HG03432 (cell line): Measurements from ENCODE around the gene ZNF570.

Experiments used
- ATAC-seq: cut with Tn5 transposase; IDR thresholded peaks from one replicate; pipeline ENCODE4 v1.9.1; 2021; ENCODE audit warnings: mild to moderate bottlenecking, moderate library complexity; ENCODE audit not compliant: unreplicated experiment

The ZNF570 gene

GRCh38 chr19:37468961-37469777, at the start of gene ZNF570:
ZNF570 (plus strand) TSS chr19:37469356; CDS start chr19:37470355, 999 bp downstream.
- peak; percentile 62 for ATAC-seq

- no peak for ATAC-seq
Measured at GRCh38 chr19:37452500-37453245, 16.5 kb upstream of the ZNF570 start.

DNA sequence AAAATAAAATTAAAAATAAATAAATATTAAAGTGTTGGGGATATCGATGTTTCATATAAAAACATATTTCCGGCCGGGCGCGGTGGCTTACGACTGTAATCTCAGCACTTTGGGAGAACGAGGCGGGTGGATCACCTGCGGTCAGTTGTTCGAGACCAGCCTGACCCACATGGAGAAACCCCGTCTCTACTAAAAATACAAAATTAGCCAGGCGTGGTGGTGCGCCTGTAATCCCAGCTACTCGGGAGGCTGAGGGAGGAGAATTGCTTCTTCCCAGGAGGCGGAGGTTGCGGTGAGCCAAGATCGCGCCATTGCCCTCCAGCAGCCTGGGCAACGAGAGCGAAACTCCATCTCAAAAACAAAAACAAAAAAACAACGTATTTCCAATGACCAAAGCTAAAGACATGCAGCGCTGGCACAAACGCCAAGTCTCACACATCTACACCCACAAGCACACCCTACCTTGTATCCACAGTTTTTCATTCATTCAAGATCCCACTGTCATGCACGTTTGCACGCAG, 2.8 kb upstream of the ZNF570 start:
- no peak for ATAC-seq

- ATAC-seq: peak; percentile 70
Measured at GRCh38 chr19:37466798-37467607, 2.2 kb upstream of the ZNF570 start, which contains the start of gene ZNF569. ZNF569 (minus strand) TSS chr19:37467444; CDS start chr19:37444921, 22,523 bp downstream.

GRCh38 chr19:37467608-37468090, 1.5 kb upstream of the ZNF570 start:
- no peak for ATAC-seq

DNA sequence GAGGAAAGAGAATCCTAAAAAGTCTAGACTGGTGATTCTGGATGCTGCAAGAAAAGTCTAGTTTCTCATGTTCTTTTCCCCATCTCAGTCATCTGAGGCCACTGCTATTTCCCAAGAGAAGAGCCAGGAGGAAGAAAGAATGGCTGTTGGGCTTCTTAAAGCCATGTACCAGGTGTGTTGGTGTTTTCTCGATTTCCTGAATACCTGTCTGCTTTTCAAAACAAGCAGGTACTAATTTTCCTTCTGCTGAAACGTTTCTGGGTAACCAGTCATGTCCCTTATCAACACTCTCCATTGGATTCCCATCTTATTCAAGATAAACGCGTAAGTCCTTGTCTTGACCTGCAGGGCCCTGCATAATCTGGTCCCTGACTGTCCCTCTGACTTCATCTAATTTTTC, 1.1 kb downstream of the ZNF570 start:
- no peak for ATAC-seq

DNA sequence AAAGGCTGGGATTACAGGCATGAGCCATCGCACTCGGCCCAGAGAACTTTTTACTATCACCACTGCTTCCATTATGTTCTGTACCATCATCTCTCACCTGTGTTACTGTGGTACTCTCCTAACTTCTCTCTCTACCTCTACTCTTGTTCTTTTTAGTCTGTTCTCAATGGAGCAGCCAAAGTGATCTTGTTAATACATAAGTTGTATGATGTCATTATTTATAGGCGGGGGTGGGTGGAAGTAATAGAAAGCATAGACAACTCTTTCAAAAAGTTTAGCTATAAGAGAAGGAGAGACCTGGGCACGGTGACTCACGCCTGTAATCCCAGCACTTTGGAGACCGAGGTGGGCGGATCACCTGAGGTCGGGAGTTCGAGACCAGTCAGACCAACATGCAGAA, 3.0 kb downstream of the ZNF570 start:
- no peak for ATAC-seq

DNA sequence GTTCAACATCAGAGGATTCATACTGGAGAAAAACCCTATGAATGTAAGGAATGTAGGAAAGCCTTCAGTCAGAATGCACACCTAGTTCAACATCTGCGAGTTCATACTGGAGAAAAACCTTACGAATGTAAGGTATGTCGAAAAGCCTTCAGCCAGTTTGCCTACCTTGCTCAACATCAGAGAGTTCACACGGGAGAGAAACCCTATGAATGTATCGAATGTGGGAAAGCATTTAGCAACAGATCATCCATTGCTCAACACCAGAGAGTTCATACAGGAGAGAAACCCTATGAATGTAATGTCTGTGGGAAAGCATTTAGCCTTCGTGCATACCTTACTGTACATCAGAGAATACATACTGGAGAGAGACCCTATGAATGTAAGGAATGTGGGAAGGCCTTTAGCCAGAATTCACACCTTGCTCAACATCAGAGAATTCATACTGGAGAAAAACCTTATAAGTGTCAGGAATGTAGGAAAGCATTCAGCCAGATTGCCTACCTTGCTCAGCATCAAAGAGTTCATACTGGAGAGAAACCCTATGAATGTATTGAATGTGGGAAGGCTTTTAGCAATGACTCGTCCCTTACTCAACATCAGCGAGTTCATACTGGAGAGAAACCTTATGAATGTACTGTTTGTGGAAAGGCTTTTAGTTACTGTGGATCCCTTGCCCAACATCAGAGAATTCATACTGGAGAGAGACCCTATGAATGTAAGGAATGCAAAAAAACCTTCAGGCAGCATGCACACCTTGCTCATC, 15.4 kb downstream of the ZNF570 start:
- no peak for ATAC-seq

DNA sequence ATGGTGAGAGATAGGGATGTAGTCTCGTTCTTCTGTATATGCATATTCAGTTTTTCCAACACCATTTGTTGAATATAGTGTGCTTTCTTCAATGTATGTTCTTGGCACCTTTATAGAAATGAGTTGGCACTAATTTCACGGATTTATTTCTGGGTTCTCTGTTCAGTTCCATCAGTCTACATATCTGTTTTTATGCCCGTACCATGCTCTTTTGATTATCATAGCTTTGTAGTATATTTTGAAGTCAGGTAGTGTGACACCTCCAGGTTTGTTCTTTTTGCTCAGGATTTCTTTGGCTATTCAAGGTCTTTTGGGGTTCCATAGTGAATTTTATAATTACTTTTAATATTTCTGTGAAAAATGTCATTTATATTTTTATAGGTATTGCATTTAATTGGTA, 23.1 kb downstream of the ZNF570 start:
- no peak for ATAC-seq

- ATAC-seq: peak; percentile 19
Measured at GRCh38 chr19:37505958-37506386, 36.8 kb downstream of the ZNF570 start.

DNA sequence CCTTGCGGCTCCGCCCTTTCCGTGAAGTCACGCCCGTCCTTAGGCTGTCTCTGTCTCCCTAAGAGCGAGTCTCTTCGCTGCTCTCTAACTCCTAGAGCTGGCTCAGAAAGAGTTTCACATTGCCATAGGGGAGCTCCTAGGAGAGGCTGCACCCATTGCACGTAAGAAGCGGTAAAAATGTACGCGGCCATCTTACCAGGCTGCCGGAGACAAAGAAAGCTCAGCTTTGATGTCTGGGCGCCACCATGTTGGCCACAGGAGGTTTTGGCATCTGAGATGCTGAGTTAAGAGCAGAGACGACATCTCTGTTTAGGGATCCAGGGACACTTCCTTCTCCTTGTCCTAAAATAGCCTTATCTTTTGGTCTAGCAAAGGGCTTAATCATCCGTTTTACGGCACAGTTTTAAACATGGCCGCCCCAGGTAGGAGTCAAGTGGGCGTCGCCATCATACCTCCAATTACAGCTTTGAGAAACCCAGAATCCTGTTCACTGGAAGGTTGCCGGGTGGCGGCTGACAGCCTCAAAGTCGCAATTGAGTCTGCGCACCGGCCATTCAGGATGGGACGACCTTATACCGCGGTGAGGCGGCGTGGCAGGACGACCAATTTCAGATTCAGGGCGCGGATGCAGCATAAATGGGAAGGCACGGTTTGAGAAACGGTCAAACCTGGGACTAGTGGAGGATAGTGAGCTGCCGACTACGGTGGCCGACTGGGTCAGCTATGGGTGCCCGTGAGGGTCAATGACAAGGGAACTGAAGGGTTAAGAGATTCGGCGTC, 37.4 kb downstream of the ZNF570 start, which contains the start of gene ZNF793:
ZNF793 (plus strand) TSS at position 553 of the 780 bp plus-strand sequence. CDS start 16,501 bp downstream, outside the sequence.
- ATAC-seq: peak; percentile 76

DNA sequence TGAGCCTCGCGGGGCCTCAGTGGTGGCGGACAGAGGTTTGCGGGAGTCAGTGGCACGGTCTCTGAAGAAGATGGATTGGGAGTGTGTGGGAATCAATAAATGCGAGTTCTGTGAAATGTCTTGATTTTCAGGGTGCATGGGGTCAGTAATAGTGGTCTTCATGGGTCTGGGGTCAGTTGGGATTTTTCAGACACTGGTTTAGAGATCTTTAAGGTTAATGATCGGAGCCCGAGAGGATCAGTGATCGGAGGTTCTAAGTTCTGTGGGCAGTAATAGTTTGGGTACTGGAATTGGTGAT, 38.0 kb downstream of the ZNF570 start:
- ATAC-seq: no peak

DNA sequence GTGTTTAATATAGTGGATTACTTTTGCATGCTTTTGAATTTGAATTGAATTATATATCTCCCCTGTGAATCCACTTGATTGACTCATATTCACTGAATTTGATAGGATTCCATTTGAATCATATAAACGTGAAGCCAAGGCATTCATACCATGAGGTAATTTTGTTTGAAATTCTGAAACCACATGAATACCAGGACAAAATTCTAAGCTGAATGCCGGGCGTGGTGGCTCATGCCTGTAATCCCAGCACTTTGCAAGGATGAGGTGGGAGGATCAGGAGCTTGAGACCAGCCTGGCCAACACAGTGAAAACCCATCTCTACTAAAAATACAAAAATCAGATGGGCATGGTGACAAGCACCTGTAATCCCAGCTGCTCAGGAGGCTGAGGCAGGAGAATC, 42.0 kb downstream of the ZNF570 start:
- ATAC-seq: no peak

DNA sequence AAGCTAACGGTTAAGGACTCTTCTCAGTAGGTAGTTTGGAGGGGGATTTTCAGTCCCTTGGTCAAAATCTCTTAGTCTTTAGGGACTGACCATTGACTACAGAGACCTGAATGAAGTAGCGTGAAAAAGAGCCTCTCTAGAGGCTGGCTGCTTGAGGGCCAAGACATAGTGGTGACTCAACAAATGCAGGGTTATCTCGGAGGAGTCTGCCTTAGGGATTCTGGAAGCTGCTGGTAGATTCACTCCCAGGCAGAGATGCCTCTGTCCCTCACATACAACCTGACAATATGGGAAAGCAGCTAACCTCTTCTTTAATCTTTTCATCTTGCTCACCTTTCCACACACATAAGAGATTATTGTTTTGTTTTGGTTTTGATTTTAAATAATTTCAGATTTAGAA, 42.7 kb downstream of the ZNF570 start:
- no peak for ATAC-seq

GRCh38 chr19:37513397-37513796, 44.2 kb downstream of the ZNF570 start:
- ATAC-seq: no peak

DNA sequence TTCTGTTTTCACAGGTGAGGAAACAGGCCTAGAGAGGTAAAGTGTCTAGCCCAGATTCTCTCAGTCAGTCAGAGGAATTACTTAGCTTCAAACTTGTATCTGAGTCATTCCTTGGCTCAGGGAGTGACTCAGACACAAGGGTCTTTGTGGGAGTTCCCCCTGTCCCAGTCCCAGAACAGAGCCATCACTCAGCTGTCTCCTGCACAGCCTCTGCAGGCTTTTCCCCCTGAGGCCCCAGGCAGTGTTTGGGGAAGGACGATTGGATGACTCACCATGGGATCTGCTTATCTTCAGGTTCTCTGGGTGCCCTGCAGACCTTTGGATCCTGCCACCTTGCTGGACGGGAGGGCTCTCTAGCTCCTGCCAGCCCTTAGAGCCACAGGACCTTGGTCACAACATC, 50.7 kb downstream of the ZNF570 start:
- no peak for ATAC-seq

DNA sequence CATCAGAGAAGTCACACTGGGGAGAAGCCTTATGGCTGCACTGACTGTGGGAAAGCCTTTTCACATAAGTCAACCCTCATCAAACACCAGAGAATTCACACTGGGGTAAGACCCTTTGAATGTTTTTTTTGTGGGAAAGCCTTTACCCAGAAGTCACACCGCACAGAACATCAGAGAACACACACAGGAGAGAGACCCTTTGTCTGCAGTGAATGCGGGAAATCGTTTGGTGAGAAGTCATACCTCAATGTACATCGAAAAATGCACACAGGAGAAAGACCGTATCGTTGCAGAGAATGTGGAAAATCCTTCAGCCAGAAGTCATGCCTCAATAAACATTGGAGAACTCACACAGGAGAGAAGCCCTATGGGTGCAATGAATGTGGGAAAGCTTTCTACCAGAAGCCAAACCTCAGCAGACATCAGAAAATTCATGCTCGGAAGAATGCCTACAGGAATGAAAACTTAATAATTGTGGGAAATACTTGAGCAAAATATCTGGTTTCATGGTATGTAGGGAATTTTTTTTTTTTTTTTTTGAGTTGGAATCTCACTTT, 68.3 kb downstream of the ZNF570 start:
- no peak for ATAC-seq
